ENCODE results near the gene SNX9.

The SNX9 gene

GRCh38 chr6:157879873-157880254 is 56.8 kb downstream of the SNX9 start:
- H3K27ac ChIP-seq (ENCODE audit: insufficient read depth, low read length, poor library complexity, severe bottlenecking) = no peak overlapping the region
- no peak for DNase-seq
- peaks cover 12% of the 10 kb centered on the region for H3K36me3 ChIP-seq (ENCODE audit: control insufficient read depth, insufficient read depth, low read length)

DNA sequence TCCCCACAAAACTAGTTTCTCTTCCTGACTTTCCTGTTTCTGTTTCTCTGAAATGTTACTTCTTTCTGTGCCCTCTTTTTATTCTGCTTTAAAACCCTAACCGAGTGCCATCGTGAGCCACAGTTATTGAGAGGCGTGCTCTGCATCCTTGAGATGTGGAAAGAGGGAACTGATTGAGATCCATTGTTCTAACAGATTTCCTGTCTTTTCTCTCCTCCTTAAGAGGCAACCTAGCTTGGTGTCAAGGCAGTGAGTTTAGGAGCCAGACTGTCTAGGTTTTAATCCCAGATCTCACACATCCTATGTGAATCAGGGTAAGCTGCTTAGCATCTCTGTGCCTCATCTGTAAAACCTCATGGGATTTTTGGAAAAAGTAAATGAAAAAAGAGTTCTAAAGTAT is 57.5 kb downstream of the SNX9 start:
- Histone ChIP-seq H3K27ac (ENCODE audit: insufficient read depth, low read length, poor library complexity, severe bottlenecking) (no peak overlapping the region), H3K4me3 (ENCODE audit: insufficient read depth, low read depth, low read length, poor library complexity, severe bottlenecking) (no peak overlapping the region), H3K27me3 (replicated peaks; ENCODE audit: control insufficient read depth, insufficient read depth, low read length, poor library complexity, severe bottlenecking) (no peaks in the 10 kb centered on the region), H3K36me3 (ENCODE audit: control insufficient read depth, insufficient read depth, low read length) (peaks cover 6% of the 10 kb centered on the region), H3K9me3 (ENCODE audit: control insufficient read depth, low read length) (no peaks in the 10 kb centered on the region), H3K4me1 (ENCODE audit: control insufficient read depth, insufficient read depth, low read length, poor library complexity, severe bottlenecking) (peaks cover 15% of the 10 kb centered on the region)
- no peak for DNase-seq

More at GRCh38 chr6:157879873-157880254, 56.8 kb downstream of the SNX9 start:
- H3K4me1 ChIP-seq (ENCODE audit: control insufficient read depth, insufficient read depth, low read length, poor library complexity, severe bottlenecking) = peaks cover 10% of the 10 kb centered on the region
- H3K4me3 ChIP-seq (ENCODE audit: insufficient read depth, low read depth, low read length, poor library complexity, severe bottlenecking) = no peak overlapping the region
- no peaks in the 10 kb centered on the region for H3K9me3 ChIP-seq (ENCODE audit: control insufficient read depth, low read length)
- no peaks in the 10 kb centered on the region for H3K27me3 ChIP-seq (replicated peaks; ENCODE audit: control insufficient read depth, insufficient read depth, low read length, poor library complexity, severe bottlenecking)

GRCh38 chr6:157881342-157881741 is 58.3 kb downstream of the SNX9 start:
- Histone ChIP-seq H3K36me3 (ENCODE audit: control insufficient read depth, insufficient read depth, low read length) (peaks cover 4% of the 10 kb centered on the region), H3K27me3 (replicated peaks; ENCODE audit: control insufficient read depth, insufficient read depth, low read length, poor library complexity, severe bottlenecking) (no peaks in the 10 kb centered on the region), H3K9me3 (ENCODE audit: control insufficient read depth, low read length) (no peaks in the 10 kb centered on the region), H3K27ac (ENCODE audit: insufficient read depth, low read length, poor library complexity, severe bottlenecking) (no peak overlapping the region), H3K4me3 (ENCODE audit: insufficient read depth, low read depth, low read length, poor library complexity, severe bottlenecking) (no peak overlapping the region), H3K4me1 (ENCODE audit: control insufficient read depth, insufficient read depth, low read length, poor library complexity, severe bottlenecking) (peaks cover 20% of the 10 kb centered on the region)
- no peak for DNase-seq

DNA sequence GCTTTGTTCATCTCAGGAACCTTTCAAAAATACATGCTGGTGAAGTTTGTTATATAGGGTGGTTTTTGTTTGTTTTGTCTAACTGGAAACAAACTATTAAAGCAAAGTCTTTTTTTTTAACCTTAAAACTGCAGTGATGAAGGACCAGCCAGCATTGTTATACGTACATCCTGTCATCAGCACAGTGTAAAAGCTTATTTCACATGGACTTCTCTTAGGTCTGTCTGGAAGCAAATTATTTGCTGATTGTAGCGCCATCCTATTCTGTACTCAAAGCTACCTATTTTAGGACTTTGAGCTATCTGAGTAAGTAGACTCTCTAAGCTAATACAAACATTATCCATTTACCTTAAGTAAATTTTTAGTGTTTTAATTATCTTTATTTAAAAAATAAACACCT is 61.7 kb downstream of the SNX9 start:
- DNase-seq = no peak
- peaks cover 10% of the 10 kb centered on the region for H3K36me3 ChIP-seq (ENCODE audit: control insufficient read depth, insufficient read depth, low read length)
- no peaks in the 10 kb centered on the region for H3K27me3 ChIP-seq (replicated peaks; ENCODE audit: control insufficient read depth, insufficient read depth, low read length, poor library complexity, severe bottlenecking)
- no peak overlapping the region for H3K4me3 ChIP-seq (ENCODE audit: insufficient read depth, low read depth, low read length, poor library complexity, severe bottlenecking)
- no peaks in the 10 kb centered on the region for H3K9me3 ChIP-seq (ENCODE audit: control insufficient read depth, low read length)
- H3K4me1 ChIP-seq (ENCODE audit: control insufficient read depth, insufficient read depth, low read length, poor library complexity, severe bottlenecking) = peaks cover 20% of the 10 kb centered on the region
- peak overlapping the region; percentile 78 for H3K27ac ChIP-seq (ENCODE audit: insufficient read depth, low read length, poor library complexity, severe bottlenecking)

- DNase-seq = peak; percentile 38 to 57 (median 56)
- Histone ChIP-seq H3K9me3 (ENCODE audit: control insufficient read depth, low read length) (no peaks in the 10 kb centered on the region), H3K36me3 (ENCODE audit: control insufficient read depth, insufficient read depth, low read length) (peaks cover 10% of the 10 kb centered on the region), H3K4me1 (ENCODE audit: control insufficient read depth, insufficient read depth, low read length, poor library complexity, severe bottlenecking) (peaks cover 20% of the 10 kb centered on the region), H3K27ac (ENCODE audit: insufficient read depth, low read length, poor library complexity, severe bottlenecking) (peak overlapping the region; percentile 78), H3K4me3 (ENCODE audit: insufficient read depth, low read depth, low read length, poor library complexity, severe bottlenecking) (no peak overlapping the region), H3K27me3 (replicated peaks; ENCODE audit: control insufficient read depth, insufficient read depth, low read length, poor library complexity, severe bottlenecking) (no peaks in the 10 kb centered on the region)
Measured at GRCh38 chr6:157885211-157885788, 62.3 kb downstream of the SNX9 start.

DNA sequence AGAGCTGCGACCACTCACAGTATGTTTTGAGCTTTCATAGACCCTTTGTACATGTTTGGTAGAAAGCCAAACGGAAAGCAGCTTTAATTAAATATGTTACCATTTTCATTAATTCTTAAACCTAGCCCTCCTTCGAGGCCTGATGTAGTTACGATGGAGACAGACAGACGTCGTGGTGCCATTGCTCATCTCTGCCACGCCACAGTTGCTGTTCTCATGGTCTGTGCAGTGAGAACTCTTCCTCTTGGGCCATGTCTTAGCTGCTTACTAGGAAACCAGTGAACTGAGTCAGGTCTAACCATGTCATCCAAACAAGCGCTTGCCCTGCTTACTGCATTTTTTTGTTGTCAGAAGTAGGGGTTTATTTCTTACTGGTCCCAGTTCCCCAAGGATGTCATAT is 62.8 kb downstream of the SNX9 start:
- no peak for DNase-seq
- H3K27me3 ChIP-seq (replicated peaks; ENCODE audit: control insufficient read depth, insufficient read depth, low read length, poor library complexity, severe bottlenecking) = no peaks in the 10 kb centered on the region
- H3K4me1 ChIP-seq (ENCODE audit: control insufficient read depth, insufficient read depth, low read length, poor library complexity, severe bottlenecking) = peaks cover 20% of the 10 kb centered on the region
- H3K4me3 ChIP-seq (ENCODE audit: insufficient read depth, low read depth, low read length, poor library complexity, severe bottlenecking) = no peak overlapping the region
- H3K9me3 ChIP-seq (ENCODE audit: control insufficient read depth, low read length) = no peaks in the 10 kb centered on the region
- H3K27ac ChIP-seq (ENCODE audit: insufficient read depth, low read length, poor library complexity, severe bottlenecking) = peak overlapping the region; percentile 78
- peaks cover 10% of the 10 kb centered on the region for H3K36me3 ChIP-seq (ENCODE audit: control insufficient read depth, insufficient read depth, low read length)

GRCh38 chr6:157887892-157888291 is 64.8 kb downstream of the SNX9 start:
- Histone ChIP-seq H3K36me3 (ENCODE audit: control insufficient read depth, insufficient read depth, low read length) (peaks cover 10% of the 10 kb centered on the region), H3K27ac (ENCODE audit: insufficient read depth, low read length, poor library complexity, severe bottlenecking) (no peak overlapping the region), H3K9me3 (ENCODE audit: control insufficient read depth, low read length) (no peaks in the 10 kb centered on the region), H3K27me3 (replicated peaks; ENCODE audit: control insufficient read depth, insufficient read depth, low read length, poor library complexity, severe bottlenecking) (no peaks in the 10 kb centered on the region), H3K4me1 (ENCODE audit: control insufficient read depth, insufficient read depth, low read length, poor library complexity, severe bottlenecking) (peaks cover 35% of the 10 kb centered on the region), H3K4me3 (ENCODE audit: insufficient read depth, low read depth, low read length, poor library complexity, severe bottlenecking) (no peak overlapping the region)
- no peak for DNase-seq

- Histone ChIP-seq H3K27ac (ENCODE audit: insufficient read depth, low read length, poor library complexity, severe bottlenecking) (peak overlapping the region; percentile 10), H3K4me1 (ENCODE audit: control insufficient read depth, insufficient read depth, low read length, poor library complexity, severe bottlenecking) (peaks cover 17% of the 10 kb centered on the region)
Measured at GRCh38 chr6:157891544-157892362, 68.7 kb downstream of the SNX9 start.

GRCh38 chr6:157892363-157892877 is 69.4 kb downstream of the SNX9 start:
- no peaks in the 10 kb centered on the region for H3K27me3 ChIP-seq (replicated peaks; ENCODE audit: control insufficient read depth, insufficient read depth, low read length, poor library complexity, severe bottlenecking)
- peaks cover 17% of the 10 kb centered on the region for H3K4me1 ChIP-seq (ENCODE audit: control insufficient read depth, insufficient read depth, low read length, poor library complexity, severe bottlenecking)
- H3K27ac ChIP-seq (ENCODE audit: insufficient read depth, low read length, poor library complexity, severe bottlenecking) = peak overlapping the region; percentile 10
- peaks cover 11% of the 10 kb centered on the region for H3K36me3 ChIP-seq (ENCODE audit: control insufficient read depth, insufficient read depth, low read length)
- no peak for DNase-seq
- no peak overlapping the region for H3K4me3 ChIP-seq (ENCODE audit: insufficient read depth, low read depth, low read length, poor library complexity, severe bottlenecking)
- H3K9me3 ChIP-seq (ENCODE audit: control insufficient read depth, low read length) = no peaks in the 10 kb centered on the region

More at GRCh38 chr6:157891544-157892362, 68.7 kb downstream of the SNX9 start:
- no peak overlapping the region for H3K4me3 ChIP-seq (ENCODE audit: insufficient read depth, low read depth, low read length, poor library complexity, severe bottlenecking)
- DNase-seq = no peak
- H3K9me3 ChIP-seq (ENCODE audit: control insufficient read depth, low read length) = no peaks in the 10 kb centered on the region
- no peaks in the 10 kb centered on the region for H3K27me3 ChIP-seq (replicated peaks; ENCODE audit: control insufficient read depth, insufficient read depth, low read length, poor library complexity, severe bottlenecking)
- H3K36me3 ChIP-seq (ENCODE audit: control insufficient read depth, insufficient read depth, low read length) = peaks cover 10% of the 10 kb centered on the region

DNA sequence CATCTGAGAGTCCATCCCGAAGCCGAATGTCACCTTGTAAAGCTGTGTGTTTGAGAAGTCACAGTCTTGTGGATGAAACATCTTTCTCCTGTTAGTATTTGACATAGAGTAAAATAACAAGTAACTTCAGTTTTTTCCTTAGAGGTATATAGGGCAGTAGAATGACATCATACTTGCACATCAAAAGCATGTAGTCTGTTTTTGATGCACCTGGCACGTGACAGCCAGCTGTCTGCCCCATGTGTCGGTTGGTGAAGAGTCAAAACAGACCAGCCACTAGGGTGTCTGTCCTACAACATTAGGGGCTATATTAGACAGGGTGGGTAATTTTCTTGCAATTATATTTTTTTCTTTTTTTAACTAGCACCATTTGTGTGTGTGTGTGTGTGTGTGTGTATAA is 70.2 kb downstream of the SNX9 start:
- Histone ChIP-seq H3K9me3 (ENCODE audit: control insufficient read depth, low read length) (no peaks in the 10 kb centered on the region), H3K27me3 (replicated peaks; ENCODE audit: control insufficient read depth, insufficient read depth, low read length, poor library complexity, severe bottlenecking) (no peaks in the 10 kb centered on the region), H3K4me1 (ENCODE audit: control insufficient read depth, insufficient read depth, low read length, poor library complexity, severe bottlenecking) (peaks cover 17% of the 10 kb centered on the region), H3K36me3 (ENCODE audit: control insufficient read depth, insufficient read depth, low read length) (peaks cover 4% of the 10 kb centered on the region), H3K4me3 (ENCODE audit: insufficient read depth, low read depth, low read length, poor library complexity, severe bottlenecking) (no peak overlapping the region), H3K27ac (ENCODE audit: insufficient read depth, low read length, poor library complexity, severe bottlenecking) (no peak overlapping the region)
- peak; percentile 25 to 42 (median 28) for DNase-seq

Measured in effector memory CD4-positive, alpha-beta T cell (primary cell).